ENCODE measurements around the gene ETS2.

- no peak for TF ChIP-seq POLR2A (IDR thresholded peaks at IDR 0.05)
- TF ChIP-seq, protein P1, sequence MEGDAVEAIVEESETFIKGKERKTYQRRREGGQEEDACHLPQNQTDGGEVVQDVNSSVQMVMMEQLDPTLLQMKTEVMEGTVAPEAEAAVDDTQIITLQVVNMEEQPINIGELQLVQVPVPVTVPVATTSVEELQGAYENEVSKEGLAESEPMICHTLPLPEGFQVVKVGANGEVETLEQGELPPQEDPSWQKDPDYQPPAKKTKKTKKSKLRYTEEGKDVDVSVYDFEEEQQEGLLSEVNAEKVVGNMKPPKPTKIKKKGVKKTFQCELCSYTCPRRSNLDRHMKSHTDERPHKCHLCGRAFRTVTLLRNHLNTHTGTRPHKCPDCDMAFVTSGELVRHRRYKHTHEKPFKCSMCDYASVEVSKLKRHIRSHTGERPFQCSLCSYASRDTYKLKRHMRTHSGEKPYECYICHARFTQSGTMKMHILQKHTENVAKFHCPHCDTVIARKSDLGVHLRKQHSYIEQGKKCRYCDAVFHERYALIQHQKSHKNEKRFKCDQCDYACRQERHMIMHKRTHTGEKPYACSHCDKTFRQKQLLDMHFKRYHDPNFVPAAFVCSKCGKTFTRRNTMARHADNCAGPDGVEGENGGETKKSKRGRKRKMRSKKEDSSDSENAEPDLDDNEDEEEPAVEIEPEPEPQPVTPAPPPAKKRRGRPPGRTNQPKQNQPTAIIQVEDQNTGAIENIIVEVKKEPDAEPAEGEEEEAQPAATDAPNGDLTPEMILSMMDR (IDR thresholded peaks at IDR 0.05): no peak
These were observed 41.8 kb downstream of the ETS2 start for GRCh38 chr21:38847556-38847955.

Measured in lower leg skin (tissue), 3 donors.